Neural cell (in vitro differentiated cells): Measurements from ENCODE around the gene NHSL1.

Experiments
- CTCF ChIP-seq: fragments of 450-650 bp; IDR thresholded peaks from 2 replicates; pipeline ENCODE4 v1.5.1; 2014; ENCODE audit warnings: antibody characterized with exemption, mild to moderate bottlenecking, moderate library complexity; ENCODE audit not compliant: poor library complexity, severe bottlenecking
- EP300 ChIP-seq: fragments of 450-650 bp; conservative IDR thresholded peaks from 2 replicates; pipeline ENCODE4 v1.6.1; 2014; ENCODE audit warnings: antibody characterized with exemption, mild to moderate bottlenecking, moderate library complexity; ENCODE audit not compliant: poor library complexity, severe bottlenecking
- POLR2AphosphoS5 ChIP-seq: IDR thresholded peaks from 2 replicates; pipeline ENCODE4 v1.6.1; 2012

GRCh38 chr6:138526822-138527235, 27.5 kb upstream of the NHSL1 start:
- no peak for TF ChIP-seq POLR2AphosphoS5
- TF ChIP-seq CTCF: no peak
- no peak for TF ChIP-seq EP300
